K562 (cell line): ENCODE measurements around the gene FTO. TPM values are rescaled to one million over a fixed set of nuclear protein-coding genes. Genes with fewer than 3 reads are reported as not detected.

ENCODE experiments used
- ATAC-seq: fragments of 200-7000 bp; cut with Tn5 transposase; 3 replicates; pipeline ENCODE4 v1.9.1; 2020; ENCODE audit warnings: moderate library complexity
- BruUV-seq: library from RNA; stranded (reverse); fragments of 400-500 nt; replicated peaks from 2 replicates; lab custom pipeline; 2021; lab: Mats Ljungman, UMichigan
- CTCF ChIA-PET: fragments of 300-600 bp; formaldehyde crosslinking; extraction: SDS; loops from one replicate; lab custom pipeline; 2021; ENCODE audit warnings: low intra/inter-chr PET ratio; lab: Yijun Ruan, JAX
- POLR2A ChIA-PET: fragments of 300-600, 350-650 bp; sonication (Branson Sonifier 250); formaldehyde crosslinking; extraction: SDS; loops from one replicate; lab custom pipeline; 2021; ENCODE audit warnings: antibody characterized with exemption, inconsistent platforms; lab: Yijun Ruan, JAX
- DNase-seq, 4 experiments: peaks; one replicate each; pipeline versions ENCODE4 v3.0.0 to v3.0.0-alpha.2; 2011 to 2018; ENCODE audit warnings: low spot score in 3 of 4, mixed read lengths in 3 of 4; ENCODE audit errors: extremely low read depth in 1 of 4
- FAIRE-seq: peaks from 2 replicates; lab custom pipeline; 2011; peaks lifted over from hg19 to GRCh38; lab: Jason Lieb, UNC
- H2AFZ ChIP-seq: 2 replicates; pipeline ENCODE4 v1.6.0; 2011; ENCODE audit warnings: low read depth, low read length, control low read depth, inconsistent platforms
- H3K27ac ChIP-seq: fragments of 200-600 bp; 3 replicates; pipeline ENCODE4 v1.8.0; 2011; ENCODE audit warnings: low read depth, mild to moderate bottlenecking, control low read depth, inconsistent platforms, low read length, moderate library complexity, mixed read lengths; ENCODE audit errors: extremely low read depth
- H3K27me3 ChIP-seq, 2 experiments: fragments of 300-600 bp in 1 of 2; 2 replicates in 1 of 2; 3 replicates in 1 of 2; pipeline versions ENCODE4 v1.6.0 to v1.8.0; 2011; ENCODE audit warnings: inconsistent platforms in 2 of 2, low read length in 2 of 2, mild to moderate bottlenecking in 1 of 2, mixed read lengths in 1 of 2, moderate library complexity in 1 of 2; ENCODE audit not compliant: control insufficient read depth in 2 of 2, insufficient read depth in 2 of 2
- H3K36me3 ChIP-seq: fragments of 300-600 bp; 3 replicates; pipeline ENCODE4 v1.8.0; 2011; ENCODE audit warnings: mild to moderate bottlenecking, low read length, inconsistent platforms; ENCODE audit not compliant: control insufficient read depth, insufficient read depth
- H3K4me1 ChIP-seq, 2 experiments: fragments of 200-600 bp in 1 of 2; replicated peaks in 1 of 2; 2 replicates in 1 of 2; 3 replicates in 1 of 2; pipeline versions ENCODE4 v1.5.1 to v1.8.0; 2011; ENCODE audit warnings: inconsistent platforms in 2 of 2, low read length in 2 of 2, mild to moderate bottlenecking in 1 of 2, mixed read lengths in 1 of 2, moderate library complexity in 1 of 2; ENCODE audit not compliant: control insufficient read depth in 2 of 2, insufficient read depth in 2 of 2
- H3K4me2 ChIP-seq: 2 replicates; pipeline ENCODE4 v1.6.1; 2011; ENCODE audit warnings: low read length, control low read depth, inconsistent platforms, mixed read lengths; ENCODE audit not compliant: insufficient read depth
- H3K4me3 ChIP-seq: fragments of 200-600 bp; sonication (generic), shearing (Covaris generic); 2 replicates; pipeline ENCODE4 v1.5.1; 2016; ENCODE audit warnings: control low read depth, inconsistent platforms
- H3K79me2 ChIP-seq: fragments of 200-600 bp; 3 replicates; pipeline ENCODE4 v1.8.0; 2011; ENCODE audit warnings: low read length, inconsistent platforms; ENCODE audit not compliant: control insufficient read depth, insufficient read depth
- H3K9ac ChIP-seq, 2 experiments: 2 replicates each; pipeline versions ENCODE4 v1.6.0 to v1.6.1; 2011; ENCODE audit warnings: low read depth in 2 of 2, low read length in 2 of 2, control low read depth in 1 of 2, inconsistent platforms in 1 of 2, mild to moderate bottlenecking in 1 of 2, mixed read lengths in 1 of 2; ENCODE audit not compliant: insufficient read depth in 1 of 2
- H3K9me1 ChIP-seq: one replicate; pipeline ENCODE4 v1.6.0; 2011; ENCODE audit warnings: inconsistent platforms, mild to moderate bottlenecking, low read length, moderate library complexity; ENCODE audit not compliant: control insufficient read depth, insufficient read depth
- H3K9me3 ChIP-seq: replicated peaks from 2 replicates; pipeline ENCODE4 v1.5.1; 2011; ENCODE audit warnings: low read depth, low read length, inconsistent platforms; ENCODE audit not compliant: control insufficient read depth, insufficient read depth
- H4K20me1 ChIP-seq: replicated peaks from 2 replicates; pipeline ENCODE4 v1.6.1; 2011; ENCODE audit warnings: low read length, inconsistent platforms, mixed read lengths; ENCODE audit not compliant: control insufficient read depth, insufficient read depth
- BACH1 ChIP-seq: fragments of 200-800 bp; sonication (Bioruptor generic); IDR thresholded peaks from 2 replicates; pipeline ENCODE4 v1.6.1; 2016; ENCODE audit warnings: missing genetic modification characterization, missing compliant biosample characterization
- BMI1 ChIP-seq: fragments of 150-350 bp; IDR thresholded peaks from 2 replicates; pipeline ENCODE4 v1.6.1; 2014; ENCODE audit warnings: low read length
- BRD4 ChIP-seq: fragments of 200-600 bp; sonication (generic); IDR thresholded peaks from 2 replicates; pipeline ENCODE4 v1.6.1; 2017; ENCODE audit warnings: inconsistent platforms
- CCAR2 ChIP-seq: fragments of 200-400 bp; formaldehyde crosslinking; IDR thresholded peaks from 2 replicates; pipeline ENCODE4 v1.6.1; 2017; ENCODE audit warnings: mild to moderate bottlenecking, low read depth, low read length
- CHD2 ChIP-seq: IDR thresholded peaks from 2 replicates; pipeline ENCODE4 v1.6.1; 2011; ENCODE audit warnings: low read depth, low read length
- CTBP1 ChIP-seq: fragments of 450-650 bp; IDR thresholded peaks from 2 replicates; pipeline ENCODE4 v1.6.1; 2016; ENCODE audit warnings: borderline replicate concordance
- DNMT1 ChIP-seq: fragments of 450-650 bp; IDR thresholded peaks from 2 replicates; pipeline ENCODE4 v1.6.1; 2016; ENCODE audit warnings: antibody characterized with exemption, mild to moderate bottlenecking
- EWSR1 ChIP-seq: fragments of 450-650 bp; IDR thresholded peaks from 2 replicates; pipeline ENCODE4 v1.6.1; 2018; ENCODE audit warnings: borderline replicate concordance, mild to moderate bottlenecking, low read depth, moderate library complexity; ENCODE audit not compliant: partially characterized antibody
- FOXJ3 ChIP-seq: sonication (generic); formaldehyde crosslinking; IDR thresholded peaks from 2 replicates; pipeline ENCODE4 v1.4.0; 2020; ENCODE audit warnings: mild to moderate bottlenecking, missing genetic modification reagents
- GTF2E2 ChIP-seq: fragments of 200-800 bp; sonication (Bioruptor generic); IDR thresholded peaks from 2 replicates; pipeline ENCODE4 v1.6.1; 2016; ENCODE audit warnings: missing genetic modification characterization, missing compliant biosample characterization
- HMG20A ChIP-seq: fragments of 450-650 bp; formaldehyde crosslinking; conservative IDR thresholded peaks from 2 replicates; pipeline ENCODE4 v1.4.0; 2020; ENCODE audit warnings: mild to moderate bottlenecking, mixed read lengths
- RBM34 ChIP-seq: fragments of 200-400 bp; formaldehyde crosslinking; IDR thresholded peaks from 2 replicates; pipeline ENCODE4 v1.6.1; 2018; ENCODE audit warnings: low read length, borderline replicate concordance; ENCODE audit not compliant: insufficient read depth
- ZNF23 ChIP-seq: fragments of 250-450 bp; sonication (Bioruptor Pico); IDR thresholded peaks from 2 replicates; pipeline ENCODE4 v1.4.0; 2020; ENCODE audit warnings: mild to moderate bottlenecking
- ZNF3 ChIP-seq: fragments of 250-450 bp; sonication (Bioruptor Pico); IDR thresholded peaks from 2 replicates; pipeline ENCODE4 v1.5.0; 2021; ENCODE audit warnings: mild to moderate bottlenecking, moderate library complexity
- WGBS: fragments of 100-300 bp; shearing (Covaris generic); methylation state at CpG from one replicate; pipeline ENCODE4 v1.1.6; 2016; ENCODE audit warnings: low coverage, mixed read lengths; ENCODE audit not compliant: insufficient coverage; ENCODE audit errors: missing lambda C conversion rate; 5-methylcytosine and 5-hydroxymethylcytosine counted together
- in situ Hi-C: fragments of 300-500 bp; cut with MboI; formaldehyde crosslinking; loops from 4 replicates; pipeline ENCODE4 v1.15.0; 2018; ENCODE audit warnings: inconsistent platforms, mixed read lengths
- intact Hi-C: fragments of 100-400 bp; cut with micrococcal nuclease; formaldehyde crosslinking; loops from 2 replicates; pipeline ENCODE4 v1.14.2; 2022
- polyA plus RNA-seq, 8 experiments: library from polyadenylated mRNA; depleted of rRNA in 4 of 8; stranded (reverse) in 5 of 8; unstranded in 3 of 8; fragments of >200 nt; fragmentation: Nextera tagmentation in 2 of 8; fragmentation: Illumina TruSeq in 1 of 8; extraction: Ambion mirVana in 2 of 8; extraction: Trizol in 1 of 8; gene quantifications; 2 replicates each; pipeline versions ENCODE4 v1.2.1 to v1.2.3, GENCODE V29; 2011 to 2014; ENCODE audit warnings: inconsistent platforms in 1 of 8, missing spikeins in 1 of 8
- total RNA-seq, 7 experiments: library from RNA; depleted of rRNA in 6 of 7; stranded (reverse); fragments of >200 nt in 6 of 7; fragmentation: Illumina TruSeq in 2 of 7; extraction: Trizol in 2 of 7; gene quantifications; 2 replicates each; pipeline versions ENCODE4 v1.2.1 to v1.2.3, GENCODE V29; 2011 to 2021; ENCODE audit warnings: low replicate concordance in 1 of 7
- TF ChIP-seq, protein P1 (sequence below): sonication (generic); formaldehyde crosslinking; IDR thresholded peaks from 2 replicates; pipeline ENCODE4 v1.8.0; 2022; ENCODE audit warnings: missing genetic modification reagents, mild to moderate bottlenecking, borderline replicate concordance
- TF ChIP-seq, protein P2 (sequence below): fragments of 450-650 bp; IDR thresholded peaks from 2 replicates; pipeline ENCODE4 v1.6.1; 2016
- TF ChIP-seq, protein P3 (sequence below), 3 experiments: fragments of 200-800 bp in 1 of 3; sonication (Bioruptor generic) in 1 of 3; sonication (generic) in 1 of 3; formaldehyde crosslinking in 1 of 3; IDR thresholded peaks; 2 replicates each; pipeline versions ENCODE4 v1.6.1 to v1.8.0; 2016 to 2022; ENCODE audit warnings: mild to moderate bottlenecking in 2 of 3, missing compliant biosample characterization in 2 of 3, missing genetic modification characterization in 2 of 3, missing genetic modification reagents in 1 of 3
- TF ChIP-seq, protein P4 (sequence below): fragments of 150-350 bp; conservative IDR thresholded peaks from 2 replicates; pipeline ENCODE4 v1.6.1; 2014; ENCODE audit warnings: low read length

Gene FTO
- total and polyA plus RNA-seq, 9 of the 15 experiments (the other 6 are each of a cell fraction or from before 2014, with no cell fraction given): 11.3 to 27.7 (median 25.5) TPM

DNA sequence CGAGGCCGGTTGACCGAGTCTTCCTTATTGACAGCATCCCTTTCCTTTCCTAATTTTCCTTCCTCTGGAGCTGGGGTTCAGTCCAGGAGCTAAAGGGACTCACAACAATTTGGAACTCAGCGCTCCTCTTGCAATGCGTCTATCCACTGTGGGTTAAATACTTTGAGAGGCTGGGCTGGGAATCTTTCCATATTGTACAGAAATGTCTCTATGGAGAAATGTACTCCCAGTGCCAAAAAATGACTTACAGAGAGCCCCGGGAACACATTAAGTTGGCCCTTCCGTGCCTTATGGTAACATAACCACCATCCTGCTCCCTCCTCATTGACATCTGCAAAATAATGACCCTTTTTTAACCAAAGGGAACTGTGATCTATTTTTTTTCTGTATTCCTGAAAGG, 192.8 kb downstream of the FTO start:
- Histone ChIP-seq H3K4me3 (no peak overlapping the region), H2AFZ (no peak overlapping the region), H3K9me3 (no peaks in the 10 kb centered on the region), H3K4me2 (no peak overlapping the region), H3K9me1 (no peaks in the 10 kb centered on the region), H3K79me2 (no peaks in the 10 kb centered on the region), H3K27me3 (no peaks in the 10 kb centered on the region), H3K9ac (no peak overlapping the region), H4K20me1 (no peaks in the 10 kb centered on the region), H3K36me3 (no peaks in the 10 kb centered on the region), H3K4me1 (no peaks in the 10 kb centered on the region), H3K27ac (no peak overlapping the region)
- intact Hi-C loops (no loop called here), in situ Hi-C loops (no loop called here)
- no TSS peak for BruUV-seq
- FAIRE-seq: no peak
- DNase-seq: no peak
- no peak for ATAC-seq
- TF ChIP-seq ZNF23 (CRISPR knock-in tag): no peak
- TF ChIP-seq HMG20A (CRISPR knock-in tag): no peak
- no peak for TF ChIP-seq BMI1
- no peak for TF ChIP-seq BRD4
- TF ChIP-seq, protein P1, sequence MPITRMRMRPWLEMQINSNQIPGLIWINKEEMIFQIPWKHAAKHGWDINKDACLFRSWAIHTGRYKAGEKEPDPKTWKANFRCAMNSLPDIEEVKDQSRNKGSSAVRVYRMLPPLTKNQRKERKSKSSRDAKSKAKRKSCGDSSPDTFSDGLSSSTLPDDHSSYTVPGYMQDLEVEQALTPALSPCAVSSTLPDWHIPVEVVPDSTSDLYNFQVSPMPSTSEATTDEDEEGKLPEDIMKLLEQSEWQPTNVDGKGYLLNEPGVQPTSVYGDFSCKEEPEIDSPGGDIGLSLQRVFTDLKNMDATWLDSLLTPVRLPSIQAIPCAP (CRISPR knock-in tag): no peak
- TF ChIP-seq BACH1: no peak
- TF ChIP-seq GTF2E2 (tag): no peak
- TF ChIP-seq CCAR2: no peak
- TF ChIP-seq, protein P2, sequence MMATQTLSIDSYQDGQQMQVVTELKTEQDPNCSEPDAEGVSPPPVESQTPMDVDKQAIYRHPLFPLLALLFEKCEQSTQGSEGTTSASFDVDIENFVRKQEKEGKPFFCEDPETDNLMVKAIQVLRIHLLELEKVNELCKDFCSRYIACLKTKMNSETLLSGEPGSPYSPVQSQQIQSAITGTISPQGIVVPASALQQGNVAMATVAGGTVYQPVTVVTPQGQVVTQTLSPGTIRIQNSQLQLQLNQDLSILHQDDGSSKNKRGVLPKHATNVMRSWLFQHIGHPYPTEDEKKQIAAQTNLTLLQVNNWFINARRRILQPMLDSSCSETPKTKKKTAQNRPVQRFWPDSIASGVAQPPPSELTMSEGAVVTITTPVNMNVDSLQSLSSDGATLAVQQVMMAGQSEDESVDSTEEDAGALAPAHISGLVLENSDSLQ: no peak
- TF ChIP-seq CTBP1: no peak
- TF ChIP-seq, protein P3, sequence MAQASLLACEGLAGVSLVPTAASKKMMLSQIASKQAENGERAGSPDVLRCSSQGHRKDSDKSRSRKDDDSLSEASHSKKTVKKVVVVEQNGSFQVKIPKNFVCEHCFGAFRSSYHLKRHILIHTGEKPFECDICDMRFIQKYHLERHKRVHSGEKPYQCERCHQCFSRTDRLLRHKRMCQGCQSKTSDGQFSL (CRISPR knock-in tag; IDR thresholded peaks at IDR 0.05): no peak
- TF ChIP-seq, protein P3 (tag; IDR thresholded peaks at IDR 0.05): no peak
- TF ChIP-seq EWSR1: no peak
- no peak for TF ChIP-seq FOXJ3
- no peak for TF ChIP-seq ZNF3 (CRISPR knock-in tag)
- no peak for TF ChIP-seq CHD2
- TF ChIP-seq, protein P4, sequence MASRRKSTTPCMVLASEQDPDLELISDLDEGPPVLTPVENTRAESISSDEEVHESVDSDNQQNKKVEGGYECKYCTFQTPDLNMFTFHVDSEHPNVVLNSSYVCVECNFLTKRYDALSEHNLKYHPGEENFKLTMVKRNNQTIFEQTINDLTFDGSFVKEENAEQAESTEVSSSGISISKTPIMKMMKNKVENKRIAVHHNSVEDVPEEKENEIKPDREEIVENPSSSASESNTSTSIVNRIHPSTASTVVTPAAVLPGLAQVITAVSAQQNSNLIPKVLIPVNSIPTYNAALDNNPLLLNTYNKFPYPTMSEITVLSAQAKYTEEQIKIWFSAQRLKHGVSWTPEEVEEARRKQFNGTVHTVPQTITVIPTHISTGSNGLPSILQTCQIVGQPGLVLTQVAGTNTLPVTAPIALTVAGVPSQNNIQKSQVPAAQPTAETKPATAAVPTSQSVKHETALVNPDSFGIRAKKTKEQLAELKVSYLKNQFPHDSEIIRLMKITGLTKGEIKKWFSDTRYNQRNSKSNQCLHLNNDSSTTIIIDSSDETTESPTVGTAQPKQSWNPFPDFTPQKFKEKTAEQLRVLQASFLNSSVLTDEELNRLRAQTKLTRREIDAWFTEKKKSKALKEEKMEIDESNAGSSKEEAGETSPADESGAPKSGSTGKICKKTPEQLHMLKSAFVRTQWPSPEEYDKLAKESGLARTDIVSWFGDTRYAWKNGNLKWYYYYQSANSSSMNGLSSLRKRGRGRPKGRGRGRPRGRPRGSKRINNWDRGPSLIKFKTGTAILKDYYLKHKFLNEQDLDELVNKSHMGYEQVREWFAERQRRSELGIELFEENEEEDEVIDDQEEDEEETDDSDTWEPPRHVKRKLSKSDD: no peak
- no peak for TF ChIP-seq RBM34
- TF ChIP-seq DNMT1: no peak
- TF ChIP-seq, all 486 proteins: peak for 0
- ChIA-PET CTCF (no interaction called here), POLR2A (no interaction called here)
- WGBS: 43% methylated on average over 7 of the region's 7 CpGs
